ENCODE measurements around the gene CAPN13. TPM values are rescaled to one million over a fixed set of nuclear protein-coding genes. Genes with fewer than 3 reads are reported as not detected.

CAPN13 gene
- total RNA-seq, 2 experiments from 2014 or later, result not detected

DNA sequence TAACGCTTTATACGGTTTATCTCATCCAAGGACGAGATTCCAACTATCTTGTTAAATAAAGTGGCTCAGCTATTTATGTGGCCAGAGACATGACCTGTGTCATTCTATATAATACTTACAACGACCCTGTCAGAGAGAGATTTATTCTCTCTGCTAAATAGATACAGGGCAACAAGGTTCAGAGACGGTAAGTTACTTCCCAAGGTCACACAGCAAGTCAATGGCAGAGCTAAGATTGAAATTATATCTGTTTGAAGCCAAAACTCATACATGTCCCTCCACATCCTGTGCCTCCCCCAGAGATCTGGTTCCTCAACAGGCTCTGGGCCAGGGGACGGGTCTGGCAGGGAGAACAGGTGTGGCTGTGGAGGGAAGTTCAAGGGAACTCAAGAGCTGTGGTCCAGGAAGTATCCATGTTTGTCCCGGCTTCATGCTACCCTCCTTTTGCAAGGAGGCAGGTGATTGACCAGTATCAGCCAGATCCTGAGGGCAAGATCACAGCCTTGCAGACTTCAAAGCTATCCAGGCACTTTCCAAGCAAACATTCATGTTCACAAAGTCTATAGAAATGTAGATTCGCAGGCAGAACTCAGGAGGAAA, 99.8 kb downstream of the CAPN13 start:
- no peak for TF ChIP-seq CTCF (IDR thresholded peaks at IDR 0.05)
- no peak overlapping the region for H3K4me3 Mint-ChIP-seq
- H3K9me3 Mint-ChIP-seq, result peaks cover 11% of the 10 kb centered on the region
- intact Hi-C loops (cut with micrococcal nuclease), result loop anchor here (1.0 to 5.0 kb wide), 3 partner anchors 496 to 615 kb away; no protein-coding TSS in a partner anchor
- no peak overlapping the region for H3K27ac Mint-ChIP-seq
- ATAC-seq, result no peak
- no peaks in the 10 kb centered on the region for H3K36me3 Mint-ChIP-seq (ENCODE audit: low read depth)
- ChIA-PET CTCF (interaction anchor here (1.0 to 15.3 kb wide), 15 partner anchors 13 to 541 kb away, joined by 3 to 563 read pairs (median 4); partner anchors contain the start of gene EHD3), POLR2A (interaction anchor here (0.9 kb wide), 1 partner anchor 481 kb away, joined by 3 read pairs; no protein-coding TSS in a partner anchor)
- no peak for DNase-seq
- no peaks in the 10 kb centered on the region for H3K4me1 Mint-ChIP-seq (ENCODE audit: low read depth)
- no peaks in the 10 kb centered on the region for H3K27me3 Mint-ChIP-seq

- peak; percentile 72 for ATAC-seq
- H3K4me3 Mint-ChIP-seq, result no peak overlapping the region
- H3K27me3 Mint-ChIP-seq, result no peaks in the 10 kb centered on the region
- H3K9me3 Mint-ChIP-seq, result peaks cover 17% of the 10 kb centered on the region
- DNase-seq, result peak; percentile 88
- ChIA-PET POLR2A (interaction anchor here (1.0 to 1.6 kb wide), 3 partner anchors 171 to 542 kb away, joined by 3 to 4 read pairs (median 3); no protein-coding TSS in a partner anchor), CTCF (interaction anchor here (0.6 to 15.3 kb wide), 26 partner anchors 9 to 822 kb away, joined by 3 to 563 read pairs (median 3); partner anchors contain the start of gene EHD3)
- no peaks in the 10 kb centered on the region for H3K4me1 Mint-ChIP-seq (ENCODE audit: low read depth)
- TF ChIP-seq CTCF (IDR thresholded peaks at IDR 0.05), result peak; percentile 73
- intact Hi-C loops (cut with micrococcal nuclease), result loop anchor here (1.0 to 5.0 kb wide), 3 partner anchors 495 to 614 kb away; no protein-coding TSS in a partner anchor
- H3K27ac Mint-ChIP-seq, result no peak overlapping the region
- peaks cover 6% of the 10 kb centered on the region for H3K36me3 Mint-ChIP-seq (ENCODE audit: low read depth)
These were observed 100.5 kb downstream of the CAPN13 start for GRCh38 chr2:30706534-30707303.

- intact Hi-C loops (cut with micrococcal nuclease), result loop anchor here (5.0 kb wide), 1 partner anchor 614 kb away; no protein-coding TSS in a partner anchor
- Mint-ChIP-seq H3K36me3 (ENCODE audit: low read depth) (peaks cover 6% of the 10 kb centered on the region), H3K9me3 (peaks cover 20% of the 10 kb centered on the region), H3K27me3 (no peaks in the 10 kb centered on the region), H3K4me1 (ENCODE audit: low read depth) (no peaks in the 10 kb centered on the region), H3K27ac (no peak overlapping the region), H3K4me3 (no peak overlapping the region)
- POLR2A ChIA-PET, result interaction anchor here (1.0 to 1.6 kb wide), 3 partner anchors 170 to 541 kb away, joined by 3 to 4 read pairs (median 3); no protein-coding TSS in a partner anchor
- ATAC-seq (no peak), DNase-seq (no peak)
- no peak for TF ChIP-seq CTCF (IDR thresholded peaks at IDR 0.05)
- CTCF ChIA-PET, result interaction anchor here (0.7 to 15.3 kb wide), 18 partner anchors 10 to 823 kb away, joined by 3 to 563 read pairs (median 3); no protein-coding TSS in a partner anchor
These were observed 101.3 kb downstream of the CAPN13 start for GRCh38 chr2:30705711-30706533.

DNA sequence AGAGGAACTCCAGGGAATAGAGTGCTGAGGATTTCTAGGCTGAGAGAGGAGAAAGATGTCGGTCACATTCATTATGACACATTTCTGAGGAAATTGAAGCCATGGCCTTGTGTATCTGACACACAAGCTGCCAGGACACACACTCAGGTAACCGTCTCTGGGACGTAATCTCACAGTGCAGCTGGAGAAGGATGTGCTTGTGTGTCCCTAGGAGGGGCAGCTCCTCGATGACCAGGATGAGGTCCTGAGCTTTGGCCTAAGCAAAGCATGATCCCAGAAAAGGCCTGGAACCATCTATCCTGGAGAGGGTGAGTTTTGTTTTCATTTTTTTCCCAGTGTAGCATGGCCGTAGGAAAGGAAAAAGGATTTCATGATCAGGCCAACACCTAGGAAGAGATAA, 102.2 kb downstream of the CAPN13 start:
- CTCF ChIA-PET, result interaction anchor here (0.9 to 15.3 kb wide), 8 partner anchors 11 to 615 kb away, joined by 3 to 563 read pairs (median 8); no protein-coding TSS in a partner anchor
- Mint-ChIP-seq H3K36me3 (ENCODE audit: low read depth) (peaks cover 6% of the 10 kb centered on the region), H3K27me3 (no peaks in the 10 kb centered on the region), H3K4me1 (ENCODE audit: low read depth) (no peaks in the 10 kb centered on the region), H3K27ac (no peak overlapping the region), H3K9me3 (peaks cover 21% of the 10 kb centered on the region), H3K4me3 (no peak overlapping the region)
- ATAC-seq (no peak), DNase-seq (no peak)
- POLR2A ChIA-PET, result interaction anchor here (1.0 kb wide), 1 partner anchor 570 kb away, joined by 4 read pairs; no protein-coding TSS in a partner anchor
- intact Hi-C loops (cut with micrococcal nuclease), result loop anchor here (5.0 kb wide), 1 partner anchor 613 kb away; no protein-coding TSS in a partner anchor
- no peak for TF ChIP-seq CTCF (IDR thresholded peaks at IDR 0.05)
